HEK293 (cell line): ENCODE data around the gene SMARCD1.

Experiments
- INSM2 ChIP-seq: fragments of 450-650 bp; formaldehyde crosslinking; IDR thresholded peaks from 2 replicates; pipeline ENCODE4 v1.5.1; 2016; ENCODE audit warnings: missing biosample characterization, missing genetic modification characterization
- KLF16 ChIP-seq: fragments of 450-650 bp; formaldehyde crosslinking; IDR thresholded peaks from 2 replicates; pipeline ENCODE4 v1.5.1; 2017; ENCODE audit warnings: missing biosample characterization, missing genetic modification characterization
- MEIS1 ChIP-seq: sonication (generic); formaldehyde crosslinking; IDR thresholded peaks from 2 replicates; pipeline ENCODE4 v1.8.1; 2022; ENCODE audit warnings: missing genetic modification reagents, mild to moderate bottlenecking, borderline replicate concordance
- RBAK ChIP-seq: fragments of 450-650 bp; formaldehyde crosslinking; IDR thresholded peaks from 2 replicates; pipeline ENCODE4 v1.5.1; 2016; ENCODE audit warnings: missing biosample characterization, missing genetic modification characterization
- SCRT1 ChIP-seq: fragments of 450-650 bp; formaldehyde crosslinking; IDR thresholded peaks from 2 replicates; pipeline ENCODE4 v1.5.1; 2016; ENCODE audit warnings: missing biosample characterization, missing genetic modification characterization, borderline replicate concordance
- SP3 ChIP-seq: fragments of 450-650 bp; formaldehyde crosslinking; IDR thresholded peaks from 2 replicates; pipeline ENCODE4 v1.5.1; 2016; ENCODE audit warnings: missing biosample characterization, missing genetic modification characterization
- YY2 ChIP-seq: fragments of 450-650 bp; formaldehyde crosslinking; IDR thresholded peaks from 2 replicates; pipeline ENCODE4 v1.5.1; 2016; ENCODE audit warnings: missing biosample characterization, missing genetic modification characterization
- ZBTB26 ChIP-seq: fragments of 450-650 bp; formaldehyde crosslinking; optimal IDR thresholded peaks from 2 replicates; pipeline ENCODE3; 2016; ENCODE audit warnings: missing biosample characterization, mild to moderate bottlenecking, missing genetic modification characterization
- ZNF132 ChIP-seq: fragments of 450-650 bp; formaldehyde crosslinking; IDR thresholded peaks from 2 replicates; pipeline ENCODE4 v1.5.1; 2017; ENCODE audit warnings: missing biosample characterization, missing genetic modification characterization, borderline replicate concordance
- ZNF16 ChIP-seq: fragments of 450-650 bp; formaldehyde crosslinking; IDR thresholded peaks from 2 replicates; pipeline ENCODE4 v1.5.1; 2016; ENCODE audit warnings: low read depth, missing biosample characterization, missing genetic modification characterization
- ZNF169 ChIP-seq: fragments of 450-650 bp; formaldehyde crosslinking; IDR thresholded peaks from 2 replicates; pipeline ENCODE4 v1.5.1; 2016; ENCODE audit warnings: missing biosample characterization, missing genetic modification characterization
- ZNF24 ChIP-seq: fragments of 450-650 bp; formaldehyde crosslinking; IDR thresholded peaks from 2 replicates; pipeline ENCODE4 v1.5.1; 2016; ENCODE audit warnings: missing biosample characterization, missing genetic modification characterization
- ZNF280D ChIP-seq: fragments of 450-650 bp; formaldehyde crosslinking; IDR thresholded peaks from 2 replicates; pipeline ENCODE4 v1.5.1; 2016; ENCODE audit warnings: missing biosample characterization, missing genetic modification characterization
- ZNF311 ChIP-seq: fragments of 450-650 bp; formaldehyde crosslinking; IDR thresholded peaks from 2 replicates; pipeline ENCODE4 v1.5.1; 2017; ENCODE audit warnings: missing biosample characterization, missing genetic modification characterization, borderline replicate concordance
- ZNF324 ChIP-seq: fragments of 450-650 bp; formaldehyde crosslinking; IDR thresholded peaks from 2 replicates; pipeline ENCODE4 v1.5.1; 2016; ENCODE audit warnings: missing biosample characterization, missing genetic modification characterization
- ZNF350 ChIP-seq: fragments of 450-650 bp; formaldehyde crosslinking; IDR thresholded peaks from 2 replicates; pipeline ENCODE4 v1.5.0; 2017; ENCODE audit warnings: missing biosample characterization, mild to moderate bottlenecking, missing genetic modification characterization
- ZNF394 ChIP-seq: fragments of 450-650 bp; formaldehyde crosslinking; IDR thresholded peaks from 2 replicates; pipeline ENCODE4 v1.5.1; 2016; ENCODE audit warnings: missing biosample characterization, missing genetic modification characterization, mild to moderate bottlenecking, moderate library complexity, borderline replicate concordance
- ZNF426 ChIP-seq: fragments of 450-650 bp; formaldehyde crosslinking; IDR thresholded peaks from 2 replicates; pipeline ENCODE4 v1.5.1; 2017; ENCODE audit warnings: missing biosample characterization, missing genetic modification characterization, mild to moderate bottlenecking, inconsistent platforms, moderate library complexity
- ZNF433 ChIP-seq: fragments of 450-650 bp; formaldehyde crosslinking; IDR thresholded peaks from 2 replicates; pipeline ENCODE4 v1.5.1; 2016; ENCODE audit warnings: missing biosample characterization, missing genetic modification characterization, low read depth
- ZNF488 ChIP-seq: fragments of 450-650 bp; formaldehyde crosslinking; IDR thresholded peaks from 2 replicates; pipeline ENCODE4 v1.5.1; 2016; ENCODE audit warnings: missing biosample characterization, missing genetic modification characterization
- ZNF521 ChIP-seq: fragments of 450-650 bp; formaldehyde crosslinking; IDR thresholded peaks from 2 replicates; pipeline ENCODE4 v1.5.1; 2017; ENCODE audit warnings: missing biosample characterization, mild to moderate bottlenecking, missing genetic modification characterization
- ZNF555 ChIP-seq: fragments of 450-650 bp; formaldehyde crosslinking; conservative IDR thresholded peaks from 2 replicates; pipeline ENCODE4 v1.5.1; 2017; ENCODE audit warnings: missing biosample characterization, mild to moderate bottlenecking, missing genetic modification characterization, inconsistent platforms
- ZNF600 ChIP-seq: fragments of 450-650 bp; formaldehyde crosslinking; IDR thresholded peaks from 2 replicates; pipeline ENCODE4 v1.5.1; 2016; ENCODE audit warnings: missing biosample characterization, missing genetic modification characterization
- ZNF621 ChIP-seq: fragments of 450-650 bp; formaldehyde crosslinking; IDR thresholded peaks from 2 replicates; pipeline ENCODE4 v1.5.1; 2017; ENCODE audit warnings: missing biosample characterization, missing genetic modification characterization
- ZNF660 ChIP-seq: fragments of 450-650 bp; IDR thresholded peaks from 2 replicates; pipeline ENCODE4 v1.5.1; 2018; ENCODE audit warnings: missing biosample characterization, mild to moderate bottlenecking, missing genetic modification characterization
- ZNF664 ChIP-seq: fragments of 450-650 bp; formaldehyde crosslinking; IDR thresholded peaks from 2 replicates; pipeline ENCODE4 v1.5.1; 2016; ENCODE audit warnings: missing biosample characterization, missing genetic modification characterization
- ZNF701 ChIP-seq: fragments of 450-650 bp; formaldehyde crosslinking; IDR thresholded peaks from 2 replicates; pipeline ENCODE4 v1.5.1; 2016; ENCODE audit warnings: missing biosample characterization, missing genetic modification characterization
- ZNF704 ChIP-seq: fragments of 450-650 bp; formaldehyde crosslinking; IDR thresholded peaks from 2 replicates; pipeline ENCODE4 v1.5.1; 2016; ENCODE audit warnings: missing biosample characterization, missing genetic modification characterization
- ZNF785 ChIP-seq: fragments of 450-650 bp; formaldehyde crosslinking; IDR thresholded peaks from 2 replicates; pipeline ENCODE4 v1.5.1; 2016; ENCODE audit warnings: missing biosample characterization, missing genetic modification characterization
- ZSCAN18 ChIP-seq: fragments of 450-650 bp; formaldehyde crosslinking; IDR thresholded peaks from 2 replicates; pipeline ENCODE4 v1.5.1; 2016; ENCODE audit warnings: missing biosample characterization, missing genetic modification characterization
- ZSCAN30 ChIP-seq: fragments of 450-650 bp; IDR thresholded peaks from 2 replicates; pipeline ENCODE4 v1.5.1; 2018; ENCODE audit warnings: missing biosample characterization, mild to moderate bottlenecking, missing genetic modification characterization, moderate library complexity

SMARCD1 gene

GRCh38 chr12:50057000-50057841, 27.9 kb upstream of the SMARCD1 start, which contains the start of gene ASIC1 (continued):
- TF ChIP-seq ZNF488 (tag by site-specific recombination) (no peak), YY2 (0 out of 2 replicates have a peak, but pooled peaks have one; percentile 39), ZBTB26 (tag by site-specific recombination) (peak; percentile 99), ZSCAN30 (tag by site-specific recombination) (peak; percentile 46; the same call in 1 of the 2 replicates), ZNF701 (no peak), RBAK (tag by site-specific recombination) (no peak), ZNF169 (tag by site-specific recombination) (no peak), ZNF311 (tag by site-specific recombination) (no peak), ZNF350 (tag by site-specific recombination) (no peak), ZNF433 (tag by site-specific recombination) (no peak), KLF16 (tag by site-specific recombination) (peak; percentile 63; the same call in 1 of the 2 replicates), ZNF664 (tag by site-specific recombination) (no peak), ZNF426 (tag by site-specific recombination) (no peak), ZNF24 (tag by site-specific recombination) (peak; percentile 69; the same call in 1 of the 2 replicates), ZNF621 (tag by site-specific recombination) (no peak), MEIS1 (CRISPR knock-in tag) (no peak), ZNF324 (tag by site-specific recombination) (peak; percentile 80; the same call in 1 of the 2 replicates), SP3 (tag by site-specific recombination) (no peak), ZNF16 (tag by site-specific recombination) (no peak), SCRT1 (tag by site-specific recombination) (peak; percentile 95), ZNF132 (tag by site-specific recombination) (no peak), ZNF521 (no peak), ZNF785 (tag by site-specific recombination) (0 out of 2 replicates have a peak, but pooled peaks have one; percentile 54), ZNF555 (tag by site-specific recombination) (no peak), ZNF660 (peak; percentile 80; the same call in 1 of the 2 replicates), ZNF280D (tag by site-specific recombination) (no peak), ZNF600 (tag by site-specific recombination) (0 out of 2 replicates have a peak, but pooled peaks have one; percentile 51), ZSCAN18 (tag by site-specific recombination) (no peak), INSM2 (tag by site-specific recombination) (peak; percentile 35), ZNF704 (tag by site-specific recombination) (no peak), ZNF394 (tag by site-specific recombination) (no peak)
